ENCODE measurements around the gene RELN. TPM values are rescaled to one million over a fixed set of nuclear protein-coding genes. Genes with fewer than 3 reads are reported as not detected.

The RELN gene
- total and polyA plus RNA-seq, 2 donors (not counting 1 experiment from before 2014, with no cell fraction given), result 0.33 to 31.8 TPM

GRCh38 chr7:103894656-103895596 is 94.5 kb downstream of the RELN start:
- H3K4me3 ChIP-seq (replicated peaks in 1 of 4; ENCODE audit: control extremely low read depth in 1 of 4, insufficient read depth in 1 of 4, low read depth in 3 of 4, low read length in 4 of 4), result no peak overlapping the region
- no peak overlapping the region for H2AFZ ChIP-seq (ENCODE audit: low read length)
- H3K9ac ChIP-seq (ENCODE audit: insufficient read depth, low read length), result no peak overlapping the region
- H3K27ac ChIP-seq (ENCODE audit: insufficient read depth, low read length), result no peak overlapping the region
- no peaks in the 10 kb centered on the region for H3K9me3 ChIP-seq (ENCODE audit: control insufficient read depth, insufficient read depth, low read depth, low read length)
- TF ChIP-seq EZH2 (IDR thresholded peaks at IDR 0.05; ENCODE audit: low read length, missing control alignments), result no peak
- TF ChIP-seq, protein P1, sequence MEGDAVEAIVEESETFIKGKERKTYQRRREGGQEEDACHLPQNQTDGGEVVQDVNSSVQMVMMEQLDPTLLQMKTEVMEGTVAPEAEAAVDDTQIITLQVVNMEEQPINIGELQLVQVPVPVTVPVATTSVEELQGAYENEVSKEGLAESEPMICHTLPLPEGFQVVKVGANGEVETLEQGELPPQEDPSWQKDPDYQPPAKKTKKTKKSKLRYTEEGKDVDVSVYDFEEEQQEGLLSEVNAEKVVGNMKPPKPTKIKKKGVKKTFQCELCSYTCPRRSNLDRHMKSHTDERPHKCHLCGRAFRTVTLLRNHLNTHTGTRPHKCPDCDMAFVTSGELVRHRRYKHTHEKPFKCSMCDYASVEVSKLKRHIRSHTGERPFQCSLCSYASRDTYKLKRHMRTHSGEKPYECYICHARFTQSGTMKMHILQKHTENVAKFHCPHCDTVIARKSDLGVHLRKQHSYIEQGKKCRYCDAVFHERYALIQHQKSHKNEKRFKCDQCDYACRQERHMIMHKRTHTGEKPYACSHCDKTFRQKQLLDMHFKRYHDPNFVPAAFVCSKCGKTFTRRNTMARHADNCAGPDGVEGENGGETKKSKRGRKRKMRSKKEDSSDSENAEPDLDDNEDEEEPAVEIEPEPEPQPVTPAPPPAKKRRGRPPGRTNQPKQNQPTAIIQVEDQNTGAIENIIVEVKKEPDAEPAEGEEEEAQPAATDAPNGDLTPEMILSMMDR (conservative IDR thresholded peaks at IDR 0.05 in 1 of 2, IDR thresholded peaks at IDR 0.05 in 1 of 2; ENCODE audit: low read depth in 1 of 2, low read length in 2 of 2), result no peak
- no peak overlapping the region for H3K4me2 ChIP-seq (ENCODE audit: extremely low read depth, insufficient read depth, low read length)
- H3K4me1 ChIP-seq (ENCODE audit: control insufficient read depth, extremely low read depth, insufficient read depth, low read length), result no peaks in the 10 kb centered on the region
- H3K79me2 ChIP-seq (ENCODE audit: control insufficient read depth, insufficient read depth, low read length), result no peaks in the 10 kb centered on the region
- no peaks in the 10 kb centered on the region for H3K36me3 ChIP-seq (ENCODE audit: control insufficient read depth, insufficient read depth, low read length)
- DNase-seq (ENCODE audit: low read depth in 2 of 2), result no peak
- no peaks in the 10 kb centered on the region for H4K20me1 ChIP-seq (ENCODE audit: control insufficient read depth, extremely low read depth, insufficient read depth, low read length)
- H3K27me3 ChIP-seq (ENCODE audit: control insufficient read depth, insufficient read depth, low read length), result no peaks in the 10 kb centered on the region

DNA sequence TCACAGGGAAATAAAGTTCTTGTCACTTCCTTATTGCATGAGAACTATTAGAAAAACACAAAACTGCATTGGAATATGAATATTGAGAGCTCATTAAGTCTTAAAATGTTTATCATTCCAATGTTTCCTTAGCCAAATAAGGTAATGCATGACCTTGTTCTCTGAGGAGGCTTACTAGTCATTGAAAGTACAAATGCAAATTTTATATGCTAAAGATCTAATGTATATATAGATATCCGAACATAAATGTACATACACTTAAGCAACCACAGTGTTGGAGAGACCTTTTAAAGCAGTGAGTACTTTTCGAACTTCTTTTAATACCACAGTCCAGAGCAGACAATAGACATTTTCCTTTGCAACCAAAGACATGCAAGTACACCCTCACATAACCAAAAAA is 96.1 kb downstream of the RELN start:
- Histone ChIP-seq H3K36me3 (ENCODE audit: control insufficient read depth, insufficient read depth, low read length) (no peaks in the 10 kb centered on the region), H3K79me2 (ENCODE audit: control insufficient read depth, insufficient read depth, low read length) (no peaks in the 10 kb centered on the region), H3K27me3 (ENCODE audit: control insufficient read depth, insufficient read depth, low read length) (no peaks in the 10 kb centered on the region), H3K9me3 (ENCODE audit: control insufficient read depth, insufficient read depth, low read depth, low read length) (no peaks in the 10 kb centered on the region), H3K9ac (ENCODE audit: insufficient read depth, low read length) (no peak overlapping the region), H3K4me1 (ENCODE audit: control insufficient read depth, extremely low read depth, insufficient read depth, low read length) (no peaks in the 10 kb centered on the region), H3K4me2 (ENCODE audit: extremely low read depth, insufficient read depth, low read length) (no peak overlapping the region), H3K4me3 (replicated peaks in 1 of 4; ENCODE audit: control extremely low read depth in 1 of 4, insufficient read depth in 1 of 4, low read depth in 3 of 4, low read length in 4 of 4) (no peak overlapping the region), H4K20me1 (ENCODE audit: control insufficient read depth, extremely low read depth, insufficient read depth, low read length) (no peaks in the 10 kb centered on the region), H3K27ac (ENCODE audit: insufficient read depth, low read length) (no peak overlapping the region), H2AFZ (ENCODE audit: low read length) (no peak overlapping the region)
- no peak for TF ChIP-seq EZH2 (IDR thresholded peaks at IDR 0.05; ENCODE audit: low read length, missing control alignments)
- TF ChIP-seq, protein P1 (conservative IDR thresholded peaks at IDR 0.05 in 1 of 2, IDR thresholded peaks at IDR 0.05 in 1 of 2; ENCODE audit: low read depth in 1 of 2, low read length in 2 of 2), result no peak
- DNase-seq (ENCODE audit: low read depth in 2 of 2), result no peak

DNA sequence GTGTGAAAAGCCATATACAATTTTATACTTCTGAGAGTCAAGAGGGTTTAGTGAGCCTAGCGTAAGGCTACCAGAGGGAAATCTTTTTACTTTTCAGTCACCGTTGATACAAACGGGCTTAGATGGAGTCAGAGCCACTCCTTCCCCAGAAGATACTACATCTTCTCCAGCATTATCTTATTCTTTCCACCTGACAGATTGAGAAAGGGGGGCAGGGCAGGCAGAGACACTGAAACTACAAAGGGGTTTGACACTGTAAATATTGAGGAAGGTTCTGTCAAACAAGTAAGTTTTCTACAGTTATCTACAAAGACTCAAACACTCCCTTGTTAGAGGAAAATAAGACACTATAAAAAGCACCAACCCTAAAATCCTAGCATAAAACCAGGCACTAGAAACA is 100.0 kb downstream of the RELN start:
- Histone ChIP-seq H3K27me3 (ENCODE audit: control insufficient read depth, insufficient read depth, low read length) (no peaks in the 10 kb centered on the region), H3K36me3 (ENCODE audit: control insufficient read depth, insufficient read depth, low read length) (no peaks in the 10 kb centered on the region), H3K4me3 (replicated peaks in 1 of 4; ENCODE audit: control extremely low read depth in 1 of 4, insufficient read depth in 1 of 4, low read depth in 3 of 4, low read length in 4 of 4) (no peak overlapping the region), H3K4me1 (ENCODE audit: control insufficient read depth, extremely low read depth, insufficient read depth, low read length) (no peaks in the 10 kb centered on the region), H3K4me2 (ENCODE audit: extremely low read depth, insufficient read depth, low read length) (no peak overlapping the region), H4K20me1 (ENCODE audit: control insufficient read depth, extremely low read depth, insufficient read depth, low read length) (no peaks in the 10 kb centered on the region), H3K9ac (ENCODE audit: insufficient read depth, low read length) (no peak overlapping the region), H2AFZ (ENCODE audit: low read length) (no peak overlapping the region), H3K27ac (ENCODE audit: insufficient read depth, low read length) (no peak overlapping the region), H3K9me3 (ENCODE audit: control insufficient read depth, insufficient read depth, low read depth, low read length) (no peaks in the 10 kb centered on the region), H3K79me2 (ENCODE audit: control insufficient read depth, insufficient read depth, low read length) (no peaks in the 10 kb centered on the region)
- TF ChIP-seq, protein P1 (conservative IDR thresholded peaks at IDR 0.05 in 1 of 2, IDR thresholded peaks at IDR 0.05 in 1 of 2; ENCODE audit: low read depth in 1 of 2, low read length in 2 of 2), result no peak
- TF ChIP-seq EZH2 (IDR thresholded peaks at IDR 0.05; ENCODE audit: low read length, missing control alignments), result no peak
- DNase-seq (ENCODE audit: low read depth in 2 of 2), result no peak

Data from fibroblast of lung (primary cell).